Stimulated activated CD4-positive, alpha-beta T cell treated with anti-CD3 and anti-CD28 coated beads, Interleukin-1b, Interleukin-23, amount 100 ng/mL, for 24 hours (primary cell): ENCODE data around the gene ERVMER34-1.

Experiments used
- DNase-seq, 4 experiments: peaks; one replicate each; pipeline ENCODE4 v3.0.0-alpha.2; 2020; ENCODE audit warnings: low read depth in 4 of 4, low spot score in 1 of 4

Gene ERVMER34-1, protein sequence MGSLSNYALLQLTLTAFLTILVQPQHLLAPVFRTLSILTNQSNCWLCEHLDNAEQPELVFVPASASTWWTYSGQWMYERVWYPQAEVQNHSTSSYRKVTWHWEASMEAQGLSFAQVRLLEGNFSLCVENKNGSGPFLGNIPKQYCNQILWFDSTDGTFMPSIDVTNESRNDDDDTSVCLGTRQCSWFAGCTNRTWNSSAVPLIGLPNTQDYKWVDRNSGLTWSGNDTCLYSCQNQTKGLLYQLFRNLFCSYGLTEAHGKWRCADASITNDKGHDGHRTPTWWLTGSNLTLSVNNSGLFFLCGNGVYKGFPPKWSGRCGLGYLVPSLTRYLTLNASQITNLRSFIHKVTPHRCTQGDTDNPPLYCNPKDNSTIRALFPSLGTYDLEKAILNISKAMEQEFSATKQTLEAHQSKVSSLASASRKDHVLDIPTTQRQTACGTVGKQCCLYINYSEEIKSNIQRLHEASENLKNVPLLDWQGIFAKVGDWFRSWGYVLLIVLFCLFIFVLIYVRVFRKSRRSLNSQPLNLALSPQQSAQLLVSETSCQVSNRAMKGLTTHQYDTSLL

DNA sequence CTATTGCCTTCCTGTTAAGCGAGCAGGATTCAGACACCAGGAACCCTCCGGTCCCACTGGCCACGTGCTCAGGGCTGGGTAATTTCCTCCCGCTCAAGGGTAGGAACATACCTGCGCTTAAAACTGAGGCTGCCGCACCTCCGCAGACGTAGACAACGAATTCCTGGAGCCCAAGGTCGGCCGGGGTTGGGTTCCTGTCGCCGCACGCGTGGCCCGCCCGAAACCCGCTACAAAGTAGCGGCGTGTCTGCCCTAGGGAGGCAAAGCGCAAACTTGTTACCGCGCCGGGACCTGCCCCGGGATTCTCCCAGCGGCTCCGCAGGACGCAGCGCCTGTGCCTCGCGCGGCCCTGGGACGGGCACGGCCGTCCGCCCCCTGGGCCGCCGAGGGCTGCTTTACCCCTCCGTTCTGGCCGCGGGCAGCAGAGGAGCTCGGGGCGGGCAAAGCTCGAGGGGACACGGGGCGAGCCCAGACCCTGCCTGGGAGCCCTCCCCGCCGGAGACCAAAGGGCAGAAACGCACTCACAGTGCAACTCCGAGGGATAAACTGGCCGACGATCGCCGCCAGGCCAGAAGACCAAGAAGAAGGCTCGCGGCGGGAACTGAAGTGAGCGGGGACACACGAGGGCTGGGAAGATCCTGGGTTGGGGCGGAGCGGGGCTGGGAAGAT, at the start of gene ERVMER34-1:
ERVMER34-1 (minus strand) TSS at position 607 of the 668 bp plus-strand sequence. CDS start 5,905 bp downstream, outside the sequence.
- DNase-seq = no peak

- no peak for DNase-seq
Observed at GRCh38 chr4:52799813-52800212, 48.6 kb upstream of the ERVMER34-1 start.

DNA sequence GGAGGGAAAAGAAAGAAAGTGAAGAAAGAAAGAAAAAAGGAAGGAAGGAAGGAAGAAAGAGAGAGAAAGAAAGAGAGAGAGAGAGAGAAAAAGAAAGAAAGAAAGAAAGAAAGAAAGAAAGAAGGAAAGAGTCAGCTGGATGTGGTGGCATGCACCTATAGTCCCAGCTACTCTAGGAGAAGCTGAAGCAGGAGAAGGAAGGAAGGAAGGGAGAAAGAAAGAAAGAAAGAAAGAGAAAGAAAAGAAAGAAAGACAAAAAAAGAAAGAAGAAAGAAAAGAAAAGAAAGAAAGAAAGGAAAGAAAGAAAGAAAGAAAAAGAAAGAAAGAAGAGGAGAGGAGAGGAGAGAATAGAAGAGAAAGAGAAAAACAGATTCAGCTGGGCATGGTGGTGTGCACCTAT, 44.3 kb upstream of the ERVMER34-1 start:
- no peak for DNase-seq

GRCh38 chr4:52791936-52792335, 40.7 kb upstream of the ERVMER34-1 start:
- DNase-seq = no peak

GRCh38 chr4:52789774-52790173, 38.5 kb upstream of the ERVMER34-1 start:
- no peak for DNase-seq

DNA sequence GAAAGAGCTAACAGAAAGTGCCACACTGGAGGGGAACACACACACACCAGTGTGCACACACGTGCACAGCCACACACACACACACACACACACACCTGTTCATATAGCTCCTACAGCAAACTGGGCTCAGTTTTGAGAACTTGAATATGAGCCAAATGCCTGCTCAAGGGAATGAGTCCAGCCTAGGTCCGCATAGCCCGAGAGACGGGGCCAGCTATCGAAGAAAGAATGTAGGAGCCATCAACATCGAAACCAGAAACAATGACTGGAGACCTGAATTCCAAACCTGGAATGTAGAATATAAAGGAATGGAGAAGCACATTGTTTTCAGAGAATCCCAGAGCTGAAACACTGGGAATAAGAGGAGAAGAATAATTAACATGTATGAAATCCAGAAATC, 37.6 kb upstream of the ERVMER34-1 start:
- DNase-seq = no peak

DNA sequence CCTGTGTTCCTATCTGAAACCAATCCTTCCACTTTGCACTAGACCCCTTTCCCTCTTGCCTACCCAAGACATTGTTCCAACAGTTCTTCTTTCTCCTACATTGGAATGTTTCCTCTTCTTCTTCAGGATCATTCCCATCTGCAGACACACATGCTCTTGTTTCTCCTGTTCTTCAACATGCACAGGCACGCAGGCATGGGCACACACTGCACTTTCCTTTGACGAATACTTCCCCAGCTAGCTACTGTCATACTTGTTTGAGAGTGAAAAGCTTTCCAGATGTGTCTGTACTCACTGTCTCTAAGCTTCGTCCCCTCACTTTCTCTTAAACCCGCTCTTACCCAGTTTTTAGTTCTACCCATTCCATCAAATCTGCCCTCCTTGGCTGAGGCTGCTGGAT, 31.8 kb upstream of the ERVMER34-1 start:
- no peak for DNase-seq

GRCh38 chr4:52780617-52781354, 29.6 kb upstream of the ERVMER34-1 start:
- no peak for DNase-seq

DNA sequence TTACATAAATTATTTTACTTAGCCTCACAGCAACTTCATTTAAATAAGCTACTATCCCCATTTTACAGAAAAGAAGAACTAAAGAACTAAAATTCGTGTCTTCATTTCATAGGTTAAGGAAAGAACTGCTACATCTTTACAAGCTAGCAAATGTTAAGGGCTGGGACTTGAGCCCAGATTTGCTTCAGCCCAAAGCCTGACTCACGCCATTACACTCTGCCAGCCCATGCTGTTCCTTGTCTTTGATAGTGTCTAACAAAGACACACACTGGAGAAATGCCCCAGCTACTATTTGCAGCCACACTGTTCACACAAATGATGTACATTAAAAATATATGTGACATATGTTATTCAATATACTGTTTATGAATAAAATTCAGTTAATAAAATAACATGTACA, 29.0 kb upstream of the ERVMER34-1 start:
- DNase-seq = no peak

GRCh38 chr4:52760256-52760655, 9.0 kb upstream of the ERVMER34-1 start:
- no peak for DNase-seq

- no peak for DNase-seq
Observed at GRCh38 chr4:52755426-52755825, 4.2 kb upstream of the ERVMER34-1 start.

GRCh38 chr4:52752936-52753335, 1.7 kb upstream of the ERVMER34-1 start:
- no peak for DNase-seq

DNA sequence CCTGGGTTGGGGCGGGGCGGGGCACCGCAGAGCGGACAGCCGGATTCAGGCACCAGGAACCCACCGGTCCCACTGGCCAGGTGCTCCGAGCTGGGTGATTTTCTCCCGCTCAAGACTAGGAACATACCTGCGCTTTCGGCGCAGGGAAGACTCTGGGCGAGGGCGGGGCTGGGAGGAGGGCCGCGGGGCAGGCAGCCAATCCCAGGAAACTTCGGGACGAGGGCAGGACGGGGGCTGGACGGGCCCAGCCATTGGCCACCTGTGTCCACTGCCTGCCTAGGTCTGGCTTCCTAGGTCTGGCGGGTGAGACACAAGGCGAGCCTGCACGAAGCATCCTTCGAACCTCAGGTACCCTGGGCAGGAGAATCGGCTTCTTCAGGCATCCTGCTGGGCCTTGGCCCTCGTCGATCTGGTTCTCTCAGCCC, 274 bp upstream of the ERVMER34-1 start:
- no peak for DNase-seq

GRCh38 chr4:52750213-52750612, 1.0 kb downstream of the ERVMER34-1 start:
- no peak for DNase-seq

DNA sequence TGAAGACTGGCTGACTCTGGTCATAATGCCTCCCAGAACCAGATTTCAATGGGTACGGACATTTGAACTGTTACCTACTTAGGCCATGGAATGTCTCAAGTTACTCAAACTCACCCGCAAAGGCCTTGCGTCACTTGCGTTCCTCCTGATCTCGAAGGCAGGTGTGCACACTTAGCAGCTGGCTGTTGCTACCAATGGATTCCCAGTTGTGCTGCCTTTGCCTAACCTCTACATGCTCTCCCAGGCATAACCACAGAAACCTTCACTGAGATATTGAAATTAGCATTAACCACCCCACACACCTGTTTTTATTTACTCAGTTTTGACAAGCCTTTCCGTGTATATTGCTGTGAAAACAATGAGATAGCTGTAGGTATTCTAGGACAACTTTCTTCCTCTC, 2.8 kb downstream of the ERVMER34-1 start:
- DNase-seq = no peak

- no peak for DNase-seq
Observed at GRCh38 chr4:52744588-52744987, 6.6 kb downstream of the ERVMER34-1 start.

- no peak for DNase-seq
Observed at GRCh38 chr4:52743444-52744019, 7.7 kb downstream of the ERVMER34-1 start.

GRCh38 chr4:52729586-52729985, 21.6 kb downstream of the ERVMER34-1 start:
- no peak for DNase-seq

DNA sequence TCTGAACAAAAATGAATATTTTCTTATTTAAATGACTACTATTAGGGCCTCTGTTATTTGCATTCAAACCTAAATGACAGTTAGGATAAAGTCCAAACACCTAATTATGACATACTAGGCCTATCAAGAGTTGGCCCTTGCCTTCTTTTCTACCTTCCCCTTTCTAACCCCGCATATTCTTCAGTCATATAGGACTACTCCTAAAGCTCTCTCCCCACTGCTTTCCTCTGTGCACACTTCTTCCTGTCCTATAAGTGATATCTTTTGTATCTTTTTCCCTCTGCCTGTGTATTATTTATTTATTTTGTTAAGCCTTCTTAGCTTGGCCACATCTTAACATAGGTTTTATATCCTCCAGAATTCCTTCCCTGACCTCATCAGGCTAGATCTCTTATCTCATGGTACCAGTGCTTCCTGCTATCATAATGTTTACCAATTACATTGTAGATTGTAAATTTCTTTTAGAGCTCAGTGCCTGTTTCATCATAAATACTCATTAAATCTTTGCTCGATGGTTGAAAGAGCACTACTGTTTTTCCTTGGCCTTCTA, 22.5 kb downstream of the ERVMER34-1 start:
- DNase-seq = no peak

DNA sequence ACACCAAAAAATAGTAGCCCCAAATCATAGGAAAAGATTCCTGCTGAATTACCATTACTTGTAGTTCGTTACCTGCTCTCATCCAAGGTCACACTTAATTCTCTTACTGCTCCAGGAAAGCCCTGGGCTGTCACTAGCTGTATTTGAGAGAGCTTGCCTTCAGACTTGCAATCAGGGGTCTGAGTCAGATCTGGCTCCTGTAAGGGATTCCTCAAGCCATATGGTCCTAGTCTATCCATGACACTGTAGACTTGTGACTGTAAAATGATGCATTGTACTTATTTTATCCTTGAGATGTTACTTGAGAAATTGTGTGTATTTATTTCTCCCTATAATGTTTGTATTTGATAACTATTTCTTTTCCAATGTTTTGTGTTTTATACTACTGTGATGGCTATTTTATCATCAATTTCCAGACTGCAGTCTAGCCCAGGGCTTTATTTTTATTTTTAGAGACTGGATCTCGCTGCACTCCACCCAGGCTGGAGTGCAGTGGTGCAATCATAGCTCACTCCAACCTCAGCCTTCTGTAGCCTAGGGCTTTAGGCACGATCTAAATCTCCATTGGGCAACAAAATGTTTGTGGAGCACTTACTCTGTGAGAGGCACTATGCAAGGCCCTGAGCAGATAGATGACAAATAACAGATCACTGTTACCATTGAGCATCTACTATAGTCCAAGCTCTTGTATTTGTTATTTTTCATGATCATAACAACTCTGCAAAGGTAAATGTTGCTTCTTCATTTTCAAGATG, 24.2 kb downstream of the ERVMER34-1 start:
- no peak for DNase-seq
